Aorta (tissue), 5 donors: ENCODE data around the gene EFTUD2. TPM values are rescaled to one million over a fixed set of nuclear protein-coding genes. Genes with fewer than 3 reads are reported as not detected.
A peak's percentile ranks its signal among the peaks of the same experiment; 100 is the strongest.
"Not testable (repeated sequence)": the region's sequence is repeated elsewhere in the genome, so short reads cannot be mapped to it uniquely, and the experiment has no call there.

Experiments used
- ATAC-seq: fragments of 200-7000 bp; cut with Tn5 transposase; one replicate; pipeline ENCODE4 v1.9.1; 2022; ENCODE audit warnings: moderate library complexity; ENCODE audit not compliant: low FRiP score
- DNase-seq, 2 donors: peaks; one replicate each; pipeline ENCODE4 v3.0.0-alpha.2; 2020
- H3K27ac ChIP-seq, 2 donors: one replicate each; pipeline ENCODE4 v1.5.1; 2013; ENCODE audit warnings: low read length in 2 of 2, mild to moderate bottlenecking in 2 of 2, moderate library complexity in 2 of 2, control low read depth in 1 of 2, inconsistent platforms in 1 of 2, low read depth in 1 of 2
- H3K27me3 ChIP-seq, 2 donors: one replicate each; pipeline ENCODE4 v1.6.1; 2013; ENCODE audit warnings: control low read depth in 1 of 2, low read length in 1 of 2, mild to moderate bottlenecking in 1 of 2, moderate library complexity in 1 of 2; ENCODE audit not compliant: insufficient read depth in 2 of 2, control insufficient read depth in 1 of 2
- H3K36me3 ChIP-seq, 2 donors: one replicate each; pipeline ENCODE4 v1.6.1; 2013; ENCODE audit warnings: control low read depth in 1 of 2, low read length in 1 of 2, mild to moderate bottlenecking in 1 of 2; ENCODE audit not compliant: insufficient read depth in 2 of 2, control insufficient read depth in 1 of 2
- H3K4me1 ChIP-seq, 2 donors: one replicate each; pipeline ENCODE4 v1.6.1; 2013; ENCODE audit warnings: low read length in 2 of 2, control low read depth in 1 of 2, mild to moderate bottlenecking in 1 of 2, moderate library complexity in 1 of 2; ENCODE audit not compliant: insufficient read depth in 2 of 2, control insufficient read depth in 1 of 2
- H3K4me3 ChIP-seq, 2 donors: one replicate each; pipeline ENCODE4 v1.5.1; 2013; ENCODE audit warnings: low read length in 2 of 2, control low read depth in 1 of 2, mild to moderate bottlenecking in 1 of 2
- H3K9me3 ChIP-seq: one replicate; pipeline ENCODE4 v1.6.1; 2013; ENCODE audit warnings: mild to moderate bottlenecking, low read length; ENCODE audit not compliant: control insufficient read depth
- WGBS, 2 donors: extraction: QIAGEN DNeasy Blood & Tissue Kit; methylation state at CpG; one replicate each; pipeline ENCODE4 v1.1.7; 2013; 5-methylcytosine and 5-hydroxymethylcytosine counted together
- intact Hi-C, 2 donors: fragments of 100-400 bp; cut with DNase I; formaldehyde crosslinking; loops; one replicate each; pipeline versions ENCODE4 v1.14.2 to v1.15.0; 2022
- long read RNA-seq, 2 donors: library from polyadenylated mRNA; unstranded; transcript quantifications; one replicate each; pipeline ENCODE4 v2.0.0, GENCODE V29; 2020 to 2021
- polyA plus RNA-seq, 2 donors: library from polyadenylated mRNA; stranded (reverse); fragments of 200-250 nt; gene quantifications; one replicate each; pipeline ENCODE4 v1.2.3, GENCODE V29; 2013
- total RNA-seq, 2 donors: library from RNA; stranded (reverse); fragmentation: NEBNext Ultra II Directional; extraction: Animal tissue kit (Norgen Biotek cat#: 25700); gene quantifications; one replicate each; pipeline ENCODE4 v1.2.1, GENCODE V29; 2021
- donor health status: healthy with polysubstance abuse.
- donor health status: Bipolar disorder and iron deficiency.
- donor health status: DM: no; HTN: no; CAD: no.
- donor health status: DM: no; HTN: no; CAD: no.
- donor health status: DM: yes; HTN: yes; CAD: no.

Gene EFTUD2
- total RNA-seq: 10 to 100 TPM; 64.4 to 78.6 TPM
- 10 to 100 TPM; 17.8 to 37.7 TPM for polyA plus RNA-seq
- long read RNA-seq, donor 1, full-length matches to known transcripts: 77 of 114 reads
- long read RNA-seq, donor 1, partial matches to known transcripts: 21 of 114 reads
- long read RNA-seq, donor 1, other reads (novel, unspliced or antisense): 16 of 114 reads
- long read RNA-seq, donor 2, full-length matches to known transcripts: 21 of 38 reads
- long read RNA-seq, donor 2, partial matches to known transcripts: 12 of 38 reads
- long read RNA-seq, donor 2, other reads (novel, unspliced or antisense): 5 of 38 reads

- 0% methylated on average over 54 of the region's 54 CpGs for WGBS, 2 donors
- Histone ChIP-seq H3K36me3 (no peaks in the 10 kb centered on the region), H3K4me1 (no peaks in the 10 kb centered on the region), H3K4me3 (peak within 1 kb of the TSS; percentile 72 to 81), H3K27ac (peak within 1 kb of the TSS in 1 of 2 donors; percentile 38), H3K27me3 (no peaks in the 10 kb centered on the region), H3K9me3 (no peaks in the 10 kb centered on the region)
- ATAC-seq: peak; percentile 96
- peak; percentile 95 to 98 for DNase-seq
- intact Hi-C loops: no loop called here
These were observed at the start of gene EFTUD2 for GRCh38 chr17:44899074-44899782. Gene EFTUD2 (minus strand): TSS chr17:44899445. CDS start chr17:44894521, 4,924 bp downstream.

GRCh38 chr17:44948315-44948795 lies 49.1 kb upstream of the EFTUD2 start:
- H3K27me3 ChIP-seq: no peaks in the 10 kb centered on the region
- peak overlapping the region; percentile 27 to 37 for H3K4me3 ChIP-seq
- ATAC-seq (no peak), DNase-seq (no peak)
- no peak overlapping the region for H3K27ac ChIP-seq
- H3K36me3 ChIP-seq: no peaks in the 10 kb centered on the region
- intact Hi-C loops: no loop called here
- WGBS, 2 donors: 56 to 64% methylated on average over 7 of the region's 7 CpGs
- H3K9me3 ChIP-seq: no peaks in the 10 kb centered on the region
- no peaks in the 10 kb centered on the region for H3K4me1 ChIP-seq

GRCh38 chr17:44947461-44948314 lies 48.4 kb upstream of the EFTUD2 start, which contains the start of gene KIF18B:
Gene KIF18B (minus strand): TSS chr17:44947773. CDS start chr17:44936344, 11,429 bp downstream.
- WGBS, 2 donors: 1% methylated on average over 62 of the region's 62 CpGs
- H3K36me3 ChIP-seq: no peaks in the 10 kb centered on the region
- intact Hi-C loops: no loop called here
- no peaks in the 10 kb centered on the region for H3K9me3 ChIP-seq
- no peaks in the 10 kb centered on the region for H3K27me3 ChIP-seq
- DNase-seq (peak; percentile 94), ATAC-seq (peak; percentile 97)
- no peaks in the 10 kb centered on the region for H3K4me1 ChIP-seq
- no peak within 1 kb of the TSS for H3K27ac ChIP-seq
- H3K4me3 ChIP-seq: peak within 1 kb of the TSS; percentile 27 to 37

- H3K4me3 ChIP-seq, ATAC-seq, H3K27me3 ChIP-seq, H3K27ac ChIP-seq, H3K36me3 ChIP-seq, H3K9me3 ChIP-seq, intact Hi-C loops, H3K4me1 ChIP-seq: not testable (repeated sequence)
- peak in 1 of 2 donors; percentile 26 for DNase-seq
- WGBS, 2 donors: 93 to 94% methylated on average over 9 of the region's 10 CpGs
These were observed 46.4 kb upstream of the EFTUD2 start for GRCh38 chr17:44945652-44946051.

- H3K27me3 ChIP-seq: no peaks in the 10 kb centered on the region
- no peaks in the 10 kb centered on the region for H3K4me1 ChIP-seq
- H3K36me3 ChIP-seq: no peaks in the 10 kb centered on the region
- 36 to 47% methylated on average over 4 of the region's 4 CpGs for WGBS, 2 donors
- no peak overlapping the region for H3K4me3 ChIP-seq
- ATAC-seq (no peak), DNase-seq (no peak)
- intact Hi-C loops: no loop called here
- H3K27ac ChIP-seq: no peak overlapping the region
- H3K9me3 ChIP-seq: no peaks in the 10 kb centered on the region
These were observed 43.2 kb upstream of the EFTUD2 start for GRCh38 chr17:44942456-44942855.

DNA sequence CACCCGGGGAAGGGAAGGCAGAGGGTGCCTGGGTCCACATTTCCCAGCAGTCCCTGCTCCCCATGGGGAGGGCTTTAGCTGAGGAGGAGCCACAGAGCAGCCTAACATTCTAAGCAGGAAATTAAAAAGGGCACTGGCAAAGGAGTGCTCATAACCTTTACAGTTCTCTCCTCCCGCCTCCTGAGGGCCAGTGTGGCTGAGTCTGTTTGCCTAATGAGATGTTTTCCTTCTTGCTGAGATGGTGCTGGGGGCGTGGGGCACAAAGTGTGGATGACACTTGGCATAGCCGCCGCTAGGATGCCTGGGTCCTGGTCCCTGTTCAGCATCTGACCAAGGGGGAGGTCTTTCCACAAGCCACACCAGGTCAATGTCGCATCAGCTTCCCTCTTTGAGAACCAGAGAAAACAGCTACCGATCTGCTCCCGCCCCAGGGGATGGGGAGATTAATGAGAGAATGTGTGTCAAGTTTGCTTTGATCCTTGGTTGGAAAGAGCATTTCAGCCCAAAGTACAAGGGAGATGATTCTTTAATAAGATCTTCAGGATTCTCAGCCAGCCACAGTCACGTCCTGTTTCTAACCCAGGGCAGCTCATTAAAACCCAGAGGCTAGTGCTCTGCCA lies 42.6 kb upstream of the EFTUD2 start:
- Histone ChIP-seq H3K4me1 (no peaks in the 10 kb centered on the region), H3K4me3 (no peak overlapping the region), H3K36me3 (no peaks in the 10 kb centered on the region), H3K9me3 (no peaks in the 10 kb centered on the region), H3K27me3 (no peaks in the 10 kb centered on the region), H3K27ac (no peak overlapping the region)
- WGBS, 2 donors: 47 to 51% methylated on average over 9 of the region's 9 CpGs
- no peak for ATAC-seq
- intact Hi-C loops: no loop called here
- DNase-seq: peak in 1 of 2 donors; percentile 53

DNA sequence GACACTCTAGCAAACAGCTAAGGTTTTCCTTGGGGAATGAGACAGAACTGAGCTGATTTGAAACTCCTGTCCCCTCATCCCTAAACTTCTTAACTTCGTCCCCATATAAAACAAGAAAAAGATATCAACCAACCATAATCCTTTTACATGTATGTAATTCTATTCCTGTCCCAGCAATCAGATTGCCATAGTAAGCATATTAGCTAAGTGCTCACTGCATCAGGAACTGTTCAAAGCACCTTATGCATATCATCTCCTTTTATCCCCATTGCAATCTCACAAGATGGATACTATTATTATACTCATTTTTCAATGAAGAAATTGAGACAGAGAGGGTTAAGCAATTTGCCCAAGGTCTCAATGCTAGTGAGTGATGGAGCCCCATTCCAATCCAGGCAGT lies 41.5 kb upstream of the EFTUD2 start:
- Histone ChIP-seq H3K36me3 (no peaks in the 10 kb centered on the region), H3K27me3 (no peaks in the 10 kb centered on the region), H3K4me3 (no peak overlapping the region), H3K4me1 (no peaks in the 10 kb centered on the region), H3K27ac (no peak overlapping the region), H3K9me3 (no peaks in the 10 kb centered on the region)
- no peak for DNase-seq
- no peak for ATAC-seq
- intact Hi-C loops: no loop called here
- WGBS, 2 donors: 40 to 42% methylated on average over 1 of the region's 1 CpG

DNA sequence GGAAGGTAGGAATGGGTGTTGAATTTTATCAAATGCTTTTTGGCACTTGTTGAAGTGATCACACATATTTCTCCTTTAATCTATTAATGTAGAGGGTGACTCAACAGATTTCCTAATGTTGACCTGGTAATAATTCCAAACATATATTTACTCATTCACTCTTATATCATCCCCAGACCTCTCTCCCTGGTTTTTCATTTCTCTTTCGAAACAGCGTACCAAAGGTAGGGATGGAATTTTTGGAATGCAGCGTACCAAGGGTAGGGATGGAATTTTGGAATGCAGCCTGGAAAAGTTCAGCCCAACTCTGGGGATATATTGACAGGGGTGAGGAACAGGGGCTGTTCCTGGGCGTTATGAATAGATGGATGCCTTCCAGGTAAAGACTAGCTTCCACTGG lies 41.1 kb upstream of the EFTUD2 start:
- ATAC-seq (no peak), DNase-seq (no peak)
- H3K9me3 ChIP-seq: no peaks in the 10 kb centered on the region
- H3K4me1 ChIP-seq: no peaks in the 10 kb centered on the region
- intact Hi-C loops: no loop called here
- WGBS, 2 donors: 23 to 26% methylated on average over 4 of the region's 4 CpGs
- no peak overlapping the region for H3K4me3 ChIP-seq
- H3K27me3 ChIP-seq: no peaks in the 10 kb centered on the region
- no peaks in the 10 kb centered on the region for H3K36me3 ChIP-seq
- no peak overlapping the region for H3K27ac ChIP-seq
